ENCODE data around the gene MAP3K14.

DNA sequence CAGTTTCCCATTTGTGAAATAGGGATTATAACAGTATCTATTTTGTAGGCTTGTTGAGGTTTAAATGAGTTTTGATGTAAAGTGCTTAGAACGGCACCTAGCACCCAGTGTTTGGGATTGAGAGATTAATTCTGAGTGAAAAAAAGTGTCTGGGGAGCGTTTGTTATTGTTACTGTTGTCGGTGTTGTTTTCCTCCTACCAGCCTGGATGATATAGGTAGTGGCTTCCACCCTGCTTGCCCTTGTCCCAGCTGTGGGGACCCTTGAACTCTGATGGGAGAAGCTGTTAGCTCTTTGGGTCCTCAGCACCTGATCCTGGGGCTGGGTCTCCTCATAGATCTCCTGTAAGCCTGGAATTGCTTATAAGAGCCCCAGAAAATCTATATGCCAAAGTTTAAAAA, 90.2 kb downstream of the MAP3K14 start:
- TF ChIP-seq, protein P1, sequence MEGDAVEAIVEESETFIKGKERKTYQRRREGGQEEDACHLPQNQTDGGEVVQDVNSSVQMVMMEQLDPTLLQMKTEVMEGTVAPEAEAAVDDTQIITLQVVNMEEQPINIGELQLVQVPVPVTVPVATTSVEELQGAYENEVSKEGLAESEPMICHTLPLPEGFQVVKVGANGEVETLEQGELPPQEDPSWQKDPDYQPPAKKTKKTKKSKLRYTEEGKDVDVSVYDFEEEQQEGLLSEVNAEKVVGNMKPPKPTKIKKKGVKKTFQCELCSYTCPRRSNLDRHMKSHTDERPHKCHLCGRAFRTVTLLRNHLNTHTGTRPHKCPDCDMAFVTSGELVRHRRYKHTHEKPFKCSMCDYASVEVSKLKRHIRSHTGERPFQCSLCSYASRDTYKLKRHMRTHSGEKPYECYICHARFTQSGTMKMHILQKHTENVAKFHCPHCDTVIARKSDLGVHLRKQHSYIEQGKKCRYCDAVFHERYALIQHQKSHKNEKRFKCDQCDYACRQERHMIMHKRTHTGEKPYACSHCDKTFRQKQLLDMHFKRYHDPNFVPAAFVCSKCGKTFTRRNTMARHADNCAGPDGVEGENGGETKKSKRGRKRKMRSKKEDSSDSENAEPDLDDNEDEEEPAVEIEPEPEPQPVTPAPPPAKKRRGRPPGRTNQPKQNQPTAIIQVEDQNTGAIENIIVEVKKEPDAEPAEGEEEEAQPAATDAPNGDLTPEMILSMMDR (IDR thresholded peaks at IDR 0.05): no peak
- no peak for TF ChIP-seq POLR2A (IDR thresholded peaks at IDR 0.05)

Data from thyroid gland (tissue), 4 donors.